Testis (tissue), 2 donors: ENCODE data around the gene BUD31.

ENCODE experiments used
- POLR2A ChIP-seq: fragments of 450-650 bp; IDR thresholded peaks from one replicate; pipeline ENCODE4 v1.6.1; 2017; ENCODE audit warnings: antibody characterized with exemption, mild to moderate bottlenecking, moderate library complexity
- TF ChIP-seq, protein P1 (sequence below), 3 experiments: fragments of 450-650 bp in 2 of 3; fragments of 200-600 bp in 1 of 3; sonication (generic) in 1 of 3; IDR thresholded peaks; one replicate each; pipeline ENCODE4 v1.5.1; 2016 to 2019; ENCODE audit warnings: antibody characterized with exemption in 3 of 3, mild to moderate bottlenecking in 2 of 3, moderate library complexity in 1 of 3

DNA sequence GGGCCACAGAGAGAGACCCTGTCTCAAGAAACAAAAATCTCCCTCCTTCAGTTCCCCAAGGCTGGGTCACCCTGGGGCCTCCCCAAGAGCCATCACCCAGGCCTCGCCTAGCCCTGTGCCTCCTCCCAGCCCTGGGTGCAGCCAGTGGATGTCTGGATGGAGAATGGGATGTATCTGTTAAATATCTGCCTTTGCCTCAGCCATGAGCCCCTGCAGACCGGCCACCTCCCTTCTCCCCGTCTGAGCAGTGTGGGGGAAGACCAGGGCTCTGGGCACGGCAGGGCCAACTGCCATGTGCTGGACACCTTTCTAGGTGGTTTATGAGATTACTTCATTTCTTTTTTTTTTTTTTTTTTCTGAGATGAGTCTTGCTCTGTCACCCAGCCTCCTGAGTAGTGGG lies 24.2 kb upstream of the BUD31 start:
- TF ChIP-seq, protein P1, sequence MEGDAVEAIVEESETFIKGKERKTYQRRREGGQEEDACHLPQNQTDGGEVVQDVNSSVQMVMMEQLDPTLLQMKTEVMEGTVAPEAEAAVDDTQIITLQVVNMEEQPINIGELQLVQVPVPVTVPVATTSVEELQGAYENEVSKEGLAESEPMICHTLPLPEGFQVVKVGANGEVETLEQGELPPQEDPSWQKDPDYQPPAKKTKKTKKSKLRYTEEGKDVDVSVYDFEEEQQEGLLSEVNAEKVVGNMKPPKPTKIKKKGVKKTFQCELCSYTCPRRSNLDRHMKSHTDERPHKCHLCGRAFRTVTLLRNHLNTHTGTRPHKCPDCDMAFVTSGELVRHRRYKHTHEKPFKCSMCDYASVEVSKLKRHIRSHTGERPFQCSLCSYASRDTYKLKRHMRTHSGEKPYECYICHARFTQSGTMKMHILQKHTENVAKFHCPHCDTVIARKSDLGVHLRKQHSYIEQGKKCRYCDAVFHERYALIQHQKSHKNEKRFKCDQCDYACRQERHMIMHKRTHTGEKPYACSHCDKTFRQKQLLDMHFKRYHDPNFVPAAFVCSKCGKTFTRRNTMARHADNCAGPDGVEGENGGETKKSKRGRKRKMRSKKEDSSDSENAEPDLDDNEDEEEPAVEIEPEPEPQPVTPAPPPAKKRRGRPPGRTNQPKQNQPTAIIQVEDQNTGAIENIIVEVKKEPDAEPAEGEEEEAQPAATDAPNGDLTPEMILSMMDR (IDR thresholded peaks at IDR 0.05) = no peak
- TF ChIP-seq POLR2A = no peak
